Activated CD8-positive, alpha-beta memory T cell treated with anti-CD3 and anti-CD28 coated beads, Interleukin-2, amount 10 ng/mL, durations not matched to agents 7 days and 5 days (primary cell): ENCODE data around the gene PPP1R13B. TPM values are rescaled to one million over a fixed set of nuclear protein-coding genes. Genes with fewer than 3 reads are reported as not detected.
A peak's percentile ranks its signal among the peaks of the same experiment; 100 is the strongest.

Experiments used
- ATAC-seq: fragments of 150-1000 bp; cut with Tn5 transposase; one replicate; pipeline ENCODE4 v1.10.0; 2021; ENCODE audit warnings: moderate library complexity
- CTCF ChIA-PET: fragments of 350-600 bp; sonication (Branson Sonifier 250); formaldehyde crosslinking; loops from one replicate; lab custom pipeline; 2021; ENCODE audit warnings: antibody characterized with exemption; lab: Charles Lee
- DNase-seq: peaks from one replicate; pipeline ENCODE4 v3.0.0-alpha.2; 2020
- H3K27ac Mint-ChIP-seq: one replicate; pipeline ENCODE4 v1.8.0; 2021; ENCODE audit warnings: mild to moderate bottlenecking, mixed read lengths
- H3K27me3 Mint-ChIP-seq: one replicate; pipeline ENCODE4 v1.8.0; 2021; ENCODE audit warnings: mixed read lengths
- H3K36me3 Mint-ChIP-seq: one replicate; pipeline ENCODE4 v1.8.0; 2021; ENCODE audit warnings: mild to moderate bottlenecking, mixed read lengths
- H3K4me1 Mint-ChIP-seq: one replicate; pipeline ENCODE4 v1.8.0; 2021; ENCODE audit warnings: mixed read lengths
- H3K4me3 Mint-ChIP-seq: one replicate; pipeline ENCODE4 v1.8.0; 2021; ENCODE audit warnings: mild to moderate bottlenecking, moderate library complexity, mixed read lengths
- H3K9me3 Mint-ChIP-seq: one replicate; pipeline ENCODE4 v1.8.0; 2022; ENCODE audit warnings: low read depth, mixed read lengths
- total RNA-seq, 2 experiments: library from RNA; stranded (reverse); gene quantifications; one replicate each; pipeline ENCODE4 v1.2.3, GENCODE V29; 2021

The PPP1R13B gene
- total RNA-seq, 2 experiments from 2014 or later = 8.6 to 11.7 TPM

- no peaks in the 10 kb centered on the region for H3K27me3 Mint-ChIP-seq
- DNase-seq (no peak), ATAC-seq (no peak)
- no peak overlapping the region for H3K4me3 Mint-ChIP-seq
- peaks cover 11% of the 10 kb centered on the region for H3K4me1 Mint-ChIP-seq
- no peaks in the 10 kb centered on the region for H3K9me3 Mint-ChIP-seq
- H3K36me3 Mint-ChIP-seq = peaks cover 22% of the 10 kb centered on the region
- H3K27ac Mint-ChIP-seq = peak overlapping the region; percentile 67
- CTCF ChIA-PET = interaction anchor here (1.2 kb wide), 1 partner anchor 52 kb away, joined by 3 read pairs; no protein-coding TSS in a partner anchor
These were observed 142.3 kb downstream of the PPP1R13B start for GRCh38 chr14:103705118-103705503.

- Mint-ChIP-seq H3K27ac (peak overlapping the region; percentile 22), H3K36me3 (peaks cover 22% of the 10 kb centered on the region), H3K4me1 (peaks cover 11% of the 10 kb centered on the region), H3K4me3 (no peak overlapping the region), H3K9me3 (no peaks in the 10 kb centered on the region), H3K27me3 (no peaks in the 10 kb centered on the region)
- CTCF ChIA-PET = interaction anchor here (1.2 kb wide), 1 partner anchor 52 kb away, joined by 3 read pairs; no protein-coding TSS in a partner anchor
- ATAC-seq (no peak), DNase-seq (no peak)
These were observed 142.7 kb downstream of the PPP1R13B start for GRCh38 chr14:103704708-103705107.

GRCh38 chr14:103703433-103704385, 143.7 kb downstream of the PPP1R13B start:
- ATAC-seq (no peak), DNase-seq (no peak)
- Mint-ChIP-seq H3K27ac (no peak overlapping the region), H3K4me3 (no peak overlapping the region), H3K4me1 (peaks cover 11% of the 10 kb centered on the region), H3K9me3 (no peaks in the 10 kb centered on the region), H3K36me3 (peaks cover 17% of the 10 kb centered on the region), H3K27me3 (no peaks in the 10 kb centered on the region)
- CTCF ChIA-PET = interaction anchor here (1.2 kb wide), 1 partner anchor 51 kb away, joined by 3 read pairs; no protein-coding TSS in a partner anchor

GRCh38 chr14:103702497-103703432, 144.6 kb downstream of the PPP1R13B start:
- H3K27ac Mint-ChIP-seq = no peak overlapping the region
- ATAC-seq = no peak
- H3K4me3 Mint-ChIP-seq = no peak overlapping the region
- peaks cover 12% of the 10 kb centered on the region for H3K36me3 Mint-ChIP-seq
- no peaks in the 10 kb centered on the region for H3K9me3 Mint-ChIP-seq
- CTCF ChIA-PET = interaction anchor here (0.8 kb wide), 1 partner anchor 88 kb away, joined by 3 read pairs; no protein-coding TSS in a partner anchor
- H3K4me1 Mint-ChIP-seq = peaks cover 11% of the 10 kb centered on the region
- DNase-seq = no peak
- no peaks in the 10 kb centered on the region for H3K27me3 Mint-ChIP-seq

- ATAC-seq (no peak), DNase-seq (no peak)
- H3K27me3 Mint-ChIP-seq = no peaks in the 10 kb centered on the region
- H3K4me3 Mint-ChIP-seq = no peak overlapping the region
- CTCF ChIA-PET = no interaction called here
- peaks cover 12% of the 10 kb centered on the region for H3K36me3 Mint-ChIP-seq
- H3K9me3 Mint-ChIP-seq = no peaks in the 10 kb centered on the region
- peaks cover 11% of the 10 kb centered on the region for H3K4me1 Mint-ChIP-seq
- H3K27ac Mint-ChIP-seq = no peak overlapping the region
These were observed 145.3 kb downstream of the PPP1R13B start for GRCh38 chr14:103702095-103702494.

- ATAC-seq (no peak), DNase-seq (no peak)
- no peaks in the 10 kb centered on the region for H3K27me3 Mint-ChIP-seq
- peaks cover 12% of the 10 kb centered on the region for H3K36me3 Mint-ChIP-seq
- no peak overlapping the region for H3K4me3 Mint-ChIP-seq
- no peak overlapping the region for H3K27ac Mint-ChIP-seq
- peaks cover 11% of the 10 kb centered on the region for H3K4me1 Mint-ChIP-seq
- CTCF ChIA-PET = no interaction called here
- H3K9me3 Mint-ChIP-seq = no peaks in the 10 kb centered on the region
These were observed 146.5 kb downstream of the PPP1R13B start for GRCh38 chr14:103700753-103701490.

GRCh38 chr14:103699901-103700752, 147.2 kb downstream of the PPP1R13B start:
- no peak for ATAC-seq
- no peaks in the 10 kb centered on the region for H3K27me3 Mint-ChIP-seq
- CTCF ChIA-PET = no interaction called here
- DNase-seq = no peak
- no peak overlapping the region for H3K4me3 Mint-ChIP-seq
- H3K4me1 Mint-ChIP-seq = peaks cover 7% of the 10 kb centered on the region
- no peaks in the 10 kb centered on the region for H3K9me3 Mint-ChIP-seq
- H3K36me3 Mint-ChIP-seq = peaks cover 11% of the 10 kb centered on the region
- H3K27ac Mint-ChIP-seq = no peak overlapping the region

GRCh38 chr14:103699261-103699661, 148.1 kb downstream of the PPP1R13B start:
- CTCF ChIA-PET = interaction anchor here (0.6 kb wide), 1 partner anchor 216 kb away, joined by 3 read pairs; no protein-coding TSS in a partner anchor
- no peaks in the 10 kb centered on the region for H3K4me1 Mint-ChIP-seq
- DNase-seq = no peak
- no peak overlapping the region for H3K27ac Mint-ChIP-seq
- H3K4me3 Mint-ChIP-seq = no peak overlapping the region
- no peaks in the 10 kb centered on the region for H3K27me3 Mint-ChIP-seq
- peaks cover 7% of the 10 kb centered on the region for H3K36me3 Mint-ChIP-seq
- no peaks in the 10 kb centered on the region for H3K9me3 Mint-ChIP-seq
- ATAC-seq = no peak

- Mint-ChIP-seq H3K4me1 (no peaks in the 10 kb centered on the region), H3K27me3 (no peaks in the 10 kb centered on the region), H3K27ac (no peak overlapping the region), H3K36me3 (peaks cover 5% of the 10 kb centered on the region), H3K4me3 (no peak overlapping the region), H3K9me3 (no peaks in the 10 kb centered on the region)
- ATAC-seq (no peak), DNase-seq (no peak)
- CTCF ChIA-PET = interaction anchor here (0.6 kb wide), 1 partner anchor 216 kb away, joined by 3 read pairs; no protein-coding TSS in a partner anchor
These were observed 148.8 kb downstream of the PPP1R13B start for GRCh38 chr14:103698380-103699260.

- H3K9me3 Mint-ChIP-seq = no peaks in the 10 kb centered on the region
- no peak overlapping the region for H3K27ac Mint-ChIP-seq
- no peaks in the 10 kb centered on the region for H3K4me1 Mint-ChIP-seq
- H3K27me3 Mint-ChIP-seq = no peaks in the 10 kb centered on the region
- H3K4me3 Mint-ChIP-seq = no peak overlapping the region
- CTCF ChIA-PET = no interaction called here
- no peak for DNase-seq
- peaks cover 4% of the 10 kb centered on the region for H3K36me3 Mint-ChIP-seq
- ATAC-seq = no peak
These were observed 149.6 kb downstream of the PPP1R13B start for GRCh38 chr14:103697603-103698379.

GRCh38 chr14:103697206-103697602, 150.2 kb downstream of the PPP1R13B start:
- H3K36me3 Mint-ChIP-seq = peaks cover 4% of the 10 kb centered on the region

More at GRCh38 chr14:103697206-103697602, 150.2 kb downstream of the PPP1R13B start:
- Mint-ChIP-seq H3K4me1 (no peaks in the 10 kb centered on the region), H3K9me3 (no peaks in the 10 kb centered on the region), H3K4me3 (no peak overlapping the region), H3K27ac (no peak overlapping the region), H3K27me3 (no peaks in the 10 kb centered on the region)
- ATAC-seq (no peak), DNase-seq (no peak)
- CTCF ChIA-PET = no interaction called here
